Spleen (tissue), 7 donors: ENCODE measurements around the gene PPP1R3C.

Experiments used
- POLR2A ChIP-seq, 3 donors: fragments of 450-650 bp; IDR thresholded peaks; one replicate each; pipeline ENCODE4 v1.5.1; 2017; ENCODE audit warnings: antibody characterized with exemption in 3 of 3, mild to moderate bottlenecking in 1 of 3
- TF ChIP-seq, protein P1 (sequence below), 11 experiments: fragments of 200-600 bp in 7 of 11; fragments of 450-650 bp in 4 of 11; sonication (generic) in 4 of 11; IDR thresholded peaks in 8 of 11; conservative IDR thresholded peaks in 3 of 11; 1 replicate in 7 of 11; 2 replicates in 4 of 11; pipeline versions ENCODE4 v1.4.0 to v1.8.0; 2016 to 2021; ENCODE audit warnings: antibody characterized with exemption in 11 of 11, inconsistent platforms in 4 of 11, mild to moderate bottlenecking in 1 of 11
- donor health status: DM: no; HTN: no; CAD: no; lungs with moderate emphysema.
- donor health status: DM: no; HTN: no; CAD: no.
- donor health status: DM: no; HTN: no; CAD: no.

DNA sequence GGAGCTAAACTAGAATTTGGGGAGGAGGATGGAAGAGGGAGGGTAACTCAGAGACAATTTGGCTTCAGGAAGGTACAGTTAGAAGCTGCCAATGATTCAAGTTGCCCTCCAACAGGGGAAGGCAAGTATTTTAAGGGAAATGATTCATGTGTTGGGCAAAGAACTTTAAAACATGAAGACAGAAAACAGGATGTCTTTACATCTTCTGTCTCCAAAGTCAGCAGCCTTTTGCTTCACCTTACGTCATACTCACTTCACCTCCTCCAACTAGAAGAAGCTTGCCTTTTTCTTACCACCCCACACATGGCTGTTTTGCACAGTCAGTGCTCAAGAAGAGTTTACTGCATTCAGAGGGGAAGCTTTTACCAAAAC is 36.1 kb downstream of the PPP1R3C start:
- TF ChIP-seq, protein P1, sequence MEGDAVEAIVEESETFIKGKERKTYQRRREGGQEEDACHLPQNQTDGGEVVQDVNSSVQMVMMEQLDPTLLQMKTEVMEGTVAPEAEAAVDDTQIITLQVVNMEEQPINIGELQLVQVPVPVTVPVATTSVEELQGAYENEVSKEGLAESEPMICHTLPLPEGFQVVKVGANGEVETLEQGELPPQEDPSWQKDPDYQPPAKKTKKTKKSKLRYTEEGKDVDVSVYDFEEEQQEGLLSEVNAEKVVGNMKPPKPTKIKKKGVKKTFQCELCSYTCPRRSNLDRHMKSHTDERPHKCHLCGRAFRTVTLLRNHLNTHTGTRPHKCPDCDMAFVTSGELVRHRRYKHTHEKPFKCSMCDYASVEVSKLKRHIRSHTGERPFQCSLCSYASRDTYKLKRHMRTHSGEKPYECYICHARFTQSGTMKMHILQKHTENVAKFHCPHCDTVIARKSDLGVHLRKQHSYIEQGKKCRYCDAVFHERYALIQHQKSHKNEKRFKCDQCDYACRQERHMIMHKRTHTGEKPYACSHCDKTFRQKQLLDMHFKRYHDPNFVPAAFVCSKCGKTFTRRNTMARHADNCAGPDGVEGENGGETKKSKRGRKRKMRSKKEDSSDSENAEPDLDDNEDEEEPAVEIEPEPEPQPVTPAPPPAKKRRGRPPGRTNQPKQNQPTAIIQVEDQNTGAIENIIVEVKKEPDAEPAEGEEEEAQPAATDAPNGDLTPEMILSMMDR (IDR thresholded peaks at IDR 0.05 in 8 of 11, conservative IDR thresholded peaks at IDR 0.05 in 3 of 11) = no peak
- no peak for TF ChIP-seq POLR2A (IDR thresholded peaks at IDR 0.05)
